GM18907 (cell line): Measurements from ENCODE around the gene MYH6.
"Not testable (repeated sequence)": the region's sequence is repeated elsewhere in the genome, so short reads cannot be mapped to it uniquely, and the experiment has no call there.

Experiments
- ATAC-seq: cut with Tn5 transposase; IDR thresholded peaks from one replicate; pipeline ENCODE4 v1.9.1; 2021; ENCODE audit warnings: mild to moderate bottlenecking, moderate library complexity; ENCODE audit not compliant: unreplicated experiment

The MYH6 gene

DNA sequence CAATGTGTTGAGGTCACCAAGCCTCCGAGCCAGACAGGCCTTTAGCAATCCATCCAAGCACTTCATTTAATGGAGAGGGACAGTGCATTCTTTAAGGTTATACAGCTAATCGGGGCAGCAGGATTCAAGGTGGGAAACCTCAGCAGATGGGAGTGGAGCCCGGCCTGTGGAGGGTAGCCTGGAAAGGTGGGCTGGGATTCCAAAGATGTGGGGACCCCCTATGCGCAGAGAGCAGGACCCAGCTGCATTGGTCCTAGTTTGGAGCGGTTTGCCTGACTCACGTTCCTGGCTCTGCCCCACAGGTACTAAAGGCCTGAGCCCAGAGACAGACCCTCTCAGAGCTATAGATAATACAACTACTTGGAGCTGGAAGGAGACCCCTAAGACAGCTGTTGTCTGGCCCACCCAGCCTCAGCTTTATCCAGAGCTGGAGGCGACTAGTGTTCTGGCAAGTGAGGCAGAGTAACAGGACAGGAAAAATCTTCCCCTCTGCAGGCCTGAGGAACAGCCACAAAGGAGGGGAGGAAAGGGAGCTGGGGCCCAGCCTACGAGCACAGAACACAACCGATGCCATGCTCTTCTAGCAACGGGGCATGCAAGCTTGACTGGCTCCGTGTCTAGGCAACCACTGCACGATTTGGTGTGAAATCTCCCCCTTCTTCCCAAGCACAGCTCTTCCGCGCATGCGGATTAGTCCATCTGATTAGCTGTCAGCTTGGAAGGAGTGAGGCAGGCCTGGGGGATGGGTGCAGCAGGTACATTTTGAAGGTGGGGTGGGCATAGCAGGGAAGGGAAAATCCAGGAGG lies 28.5 kb upstream of the MYH6 start:
- no peak for ATAC-seq

DNA sequence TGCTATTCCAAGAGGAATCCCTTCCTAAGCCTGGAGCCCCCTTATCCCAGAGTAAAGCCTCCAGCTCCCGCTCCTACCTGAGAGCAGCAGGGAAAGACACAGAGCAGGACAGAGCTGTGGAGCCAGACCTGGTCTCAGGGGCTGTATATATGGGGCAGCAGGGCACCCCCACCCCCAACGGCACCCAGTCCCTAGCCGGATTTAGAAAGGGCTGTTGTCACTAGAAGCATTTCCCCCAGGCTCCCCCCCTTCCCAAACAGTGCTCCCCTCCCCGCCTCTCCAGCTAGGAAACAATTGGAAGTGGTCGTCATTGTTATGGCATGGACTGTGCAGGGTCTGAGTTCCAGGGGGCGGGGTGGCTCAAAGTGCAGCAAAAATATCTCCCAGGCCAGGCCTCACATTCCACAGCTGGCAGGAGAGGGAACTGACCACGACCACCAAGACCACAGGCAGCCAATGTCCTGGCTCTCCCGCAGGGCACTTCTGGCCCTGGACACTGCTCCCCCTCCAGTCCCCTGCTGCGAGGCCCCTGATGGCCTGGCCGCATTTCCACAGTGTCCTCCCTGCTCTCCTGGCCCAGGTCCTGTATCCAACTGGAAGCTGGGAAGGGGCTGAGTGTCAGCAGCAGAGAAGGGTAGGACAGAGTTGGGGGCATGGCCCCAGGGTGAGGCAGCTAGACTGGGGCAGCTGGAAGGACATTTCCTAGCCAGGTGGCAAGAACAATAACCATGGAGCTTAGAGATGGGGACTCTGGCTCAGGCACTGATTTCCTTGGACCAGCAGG lies 27.7 kb upstream of the MYH6 start, which contains the start of gene MYH7:
MYH7 (minus strand) TSS at position 118 of the 784 bp plus-strand sequence. CDS start 1,928 bp downstream, outside the sequence.
- ATAC-seq, result no peak

DNA sequence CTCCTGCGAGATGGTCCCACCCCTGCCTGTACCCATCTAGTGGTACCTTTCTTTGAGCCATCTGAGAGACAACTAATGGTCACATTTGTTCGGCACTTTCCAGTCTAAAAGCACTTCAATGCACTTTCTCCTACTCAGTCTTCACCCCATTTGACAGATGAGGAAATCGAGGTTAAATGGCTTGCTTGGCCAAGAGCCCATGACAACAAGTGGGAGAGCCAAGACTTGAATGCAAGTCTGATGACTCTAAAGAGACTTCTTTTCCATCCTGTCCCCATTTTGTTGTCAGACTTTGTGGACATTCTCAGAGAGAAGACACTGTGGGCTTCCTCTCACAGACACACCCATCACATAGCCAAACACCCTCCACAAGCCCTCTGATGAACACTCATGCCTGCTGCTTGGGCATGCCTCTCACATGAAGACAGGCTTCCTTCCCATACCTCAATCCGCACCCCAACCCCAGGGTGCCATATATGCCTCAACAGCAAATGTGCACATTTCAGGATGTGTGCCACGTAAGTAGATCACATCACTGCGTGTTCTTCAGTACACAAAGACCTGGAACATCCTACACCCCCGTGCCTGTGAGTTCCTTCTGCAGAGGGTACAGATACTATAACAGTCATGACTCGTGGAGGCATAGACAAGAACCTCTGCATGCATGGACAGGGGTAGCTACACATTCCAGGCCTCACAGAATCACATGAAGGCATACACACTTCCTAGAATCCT lies 26.6 kb upstream of the MYH6 start:
- ATAC-seq, result no peak

- ATAC-seq, result no peak
Measured at GRCh38 chr14:23433457-23433856, 25.4 kb upstream of the MYH6 start.

- ATAC-seq, result no peak
Measured at GRCh38 chr14:23432946-23433345, 24.9 kb upstream of the MYH6 start.

GRCh38 chr14:23432102-23432925 lies 24.2 kb upstream of the MYH6 start:
- no peak for ATAC-seq

GRCh38 chr14:23431486-23431885 lies 23.4 kb upstream of the MYH6 start:
- ATAC-seq, result no peak

- ATAC-seq, result no peak
Measured at GRCh38 chr14:23430723-23431085, 22.6 kb upstream of the MYH6 start.

GRCh38 chr14:23430016-23430722 lies 22.1 kb upstream of the MYH6 start:
- ATAC-seq, result no peak

GRCh38 chr14:23428686-23429495 lies 20.8 kb upstream of the MYH6 start:
- no peak for ATAC-seq

- not testable (repeated sequence) for ATAC-seq
Measured at GRCh38 chr14:23425798-23426197, 17.7 kb upstream of the MYH6 start.

GRCh38 chr14:23425169-23425568 lies 17.1 kb upstream of the MYH6 start:
- ATAC-seq, result no peak

GRCh38 chr14:23423657-23424056 lies 15.6 kb upstream of the MYH6 start:
- ATAC-seq, result no peak

DNA sequence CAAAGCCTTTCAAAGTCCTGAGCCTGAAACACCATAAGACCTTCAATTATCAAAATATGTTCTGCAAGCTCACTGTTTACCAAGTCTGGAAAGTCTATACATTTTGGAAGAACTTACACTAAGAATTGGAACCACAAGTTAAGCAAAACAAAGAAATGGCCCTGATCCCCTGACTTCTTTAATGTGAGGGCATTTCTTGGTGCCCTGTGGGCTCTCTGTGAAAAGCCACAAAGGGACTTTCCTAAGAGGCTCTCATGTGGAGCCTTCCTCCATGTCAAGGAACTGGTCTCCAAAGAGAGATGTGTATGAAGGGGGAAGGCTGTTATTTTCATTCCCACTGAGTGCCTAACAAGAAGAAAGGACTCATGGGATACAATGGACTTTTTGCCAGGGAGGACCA lies 13.5 kb upstream of the MYH6 start:
- ATAC-seq, result peak; percentile 63

DNA sequence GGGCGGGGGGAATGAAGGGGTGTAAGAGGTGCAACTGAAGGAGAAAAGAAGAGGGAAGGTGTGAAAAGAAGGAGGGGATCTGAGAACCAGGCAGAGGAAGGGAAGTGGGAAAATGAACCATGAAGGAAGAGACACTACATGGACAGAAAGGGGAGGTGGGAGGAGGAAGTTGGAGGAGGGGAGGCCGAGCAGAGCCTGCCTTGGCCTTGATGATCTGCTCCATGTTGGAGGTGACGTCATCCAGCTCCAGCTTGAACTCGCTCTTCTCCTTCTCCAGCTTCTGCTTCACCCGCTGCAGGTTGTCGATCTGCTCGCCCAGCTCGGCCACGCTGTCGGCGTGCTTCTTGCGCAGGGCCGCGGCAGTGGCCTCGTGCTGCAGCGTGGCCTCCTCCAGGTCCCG lies 11.6 kb upstream of the MYH6 start:
- ATAC-seq, result not testable (repeated sequence)

GRCh38 chr14:23418021-23418420 lies 9.9 kb upstream of the MYH6 start:
- no peak for ATAC-seq

GRCh38 chr14:23417269-23417668 lies 9.2 kb upstream of the MYH6 start:
- not testable (repeated sequence) for ATAC-seq

GRCh38 chr14:23416801-23417200 lies 8.7 kb upstream of the MYH6 start:
- no peak for ATAC-seq
